Psoas muscle (tissue), 8 donors: Measurements from ENCODE around the gene PHACTR4. TPM values are rescaled to one million over a fixed set of nuclear protein-coding genes. Genes with fewer than 3 reads are reported as not detected.
"Not testable (repeated sequence)": the region's sequence is repeated elsewhere in the genome, so short reads cannot be mapped to it uniquely, and the experiment has no call there.

Experiments
- ATAC-seq, 4 donors: fragments of 200-7000 bp; cut with Tn5 transposase; one replicate each; pipeline ENCODE4 v1.9.1; 2020; ENCODE audit warnings: moderate library complexity in 3 of 4, mild to moderate bottlenecking in 2 of 4
- DNase-seq, 2 donors: peaks; one replicate each; pipeline ENCODE4 v3.0.0-alpha.2; 2020
- H3K27ac ChIP-seq: fragments of 200-600 bp; one replicate; pipeline ENCODE4 v1.8.0; 2022
- H3K27me3 ChIP-seq, 3 donors: fragments of 200-600 bp in 1 of 3; one replicate each; pipeline versions ENCODE4 v1.6.1 to v1.8.0; 2013 to 2022; ENCODE audit warnings: low read length in 2 of 3, mild to moderate bottlenecking in 2 of 3, moderate library complexity in 1 of 3; ENCODE audit not compliant: insufficient read depth in 3 of 3
- H3K36me3 ChIP-seq, 2 donors: fragments of 200-600 bp in 1 of 2; one replicate each; pipeline versions ENCODE4 v1.6.1 to v1.8.0; 2013 to 2022; ENCODE audit warnings: low read depth in 1 of 2, mild to moderate bottlenecking in 1 of 2, moderate library complexity in 1 of 2; ENCODE audit not compliant: insufficient read depth in 1 of 2
- H3K4me1 ChIP-seq: fragments of 200-600 bp; one replicate; pipeline ENCODE4 v1.8.0; 2022
- H3K4me3 ChIP-seq: fragments of 200-600 bp; one replicate; pipeline ENCODE4 v1.8.0; 2022; ENCODE audit warnings: mild to moderate bottlenecking
- H3K9me3 ChIP-seq: fragments of 200-600 bp; one replicate; pipeline ENCODE4 v1.8.0; 2022
- CTCF ChIP-seq: fragments of 200-600 bp; IDR thresholded peaks from one replicate; pipeline ENCODE4 v1.8.0; 2022; ENCODE audit warnings: antibody characterized with exemption
- WGBS, 3 donors: extraction: QIAGEN DNeasy Blood & Tissue Kit; methylation state at CpG; one replicate each; pipeline versions ENCODE4 v1.1.6 to v1.1.7; 2013; 5-methylcytosine and 5-hydroxymethylcytosine counted together
- intact Hi-C, 2 donors: fragments of 100-400 bp; cut with DNase I; formaldehyde crosslinking; loops; one replicate each; pipeline versions ENCODE4 v1.11.0 to v1.14.2; 2022
- polyA plus RNA-seq, 3 donors: library from polyadenylated mRNA; stranded (reverse); fragments of 200-250 nt; gene quantifications; one replicate each; pipeline ENCODE4 v1.2.3, GENCODE V29; 2013
- total RNA-seq, 4 donors: library from RNA; stranded (reverse); fragmentation: NEBNext Ultra II Directional in 2 of 4; extraction: Animal tissue kit (Norgen Biotek cat#: 25700) in 2 of 4; gene quantifications; one replicate each; pipeline versions ENCODE4 v1.2.1 to v1.2.4, GENCODE V29; 2021 to 2023
- donor health status: healthy with polysubstance abuse.
- donor health status: DM: no; HTN: no; CAD: no; lungs with moderate emphysema.
- donor health status: Bipolar disorder and iron deficiency.
- donor health status: healthy.
- donor health status: DM: yes; HTN: yes; CAD: no.
- donor health status: DM: no; HTN: no; CAD: no.
- donor health status: DM: no; HTN: no; CAD: no.
- donor health status: DM: yes; HTN: yes; CAD: no.

PHACTR4 gene
- total and polyA plus RNA-seq, 7 donors: 11.7 to 41.8 (median 25.1) TPM

- Histone ChIP-seq H3K4me3 (no peak overlapping the region), H3K27me3 (no peaks in the 10 kb centered on the region), H3K27ac (no peak overlapping the region), H3K9me3 (no peaks in the 10 kb centered on the region), H3K4me1 (peaks cover 5% of the 10 kb centered on the region), H3K36me3 (peaks cover 2 to 16% of the 10 kb centered on the region in 2 donors)
- 77 to 90% (median 82%) methylated on average over 3 of the region's 3 CpGs for WGBS, 3 donors
- DNase-seq: no peak
- ATAC-seq: no peak
- no peak for TF ChIP-seq CTCF
- intact Hi-C loops: loop anchor here (5.0 kb wide), 2 partner anchors 65 to 80 kb away; no protein-coding TSS in a partner anchor
Measured at GRCh38 chr1:28326984-28327383, 42.6 kb upstream of the PHACTR4 start.

DNA sequence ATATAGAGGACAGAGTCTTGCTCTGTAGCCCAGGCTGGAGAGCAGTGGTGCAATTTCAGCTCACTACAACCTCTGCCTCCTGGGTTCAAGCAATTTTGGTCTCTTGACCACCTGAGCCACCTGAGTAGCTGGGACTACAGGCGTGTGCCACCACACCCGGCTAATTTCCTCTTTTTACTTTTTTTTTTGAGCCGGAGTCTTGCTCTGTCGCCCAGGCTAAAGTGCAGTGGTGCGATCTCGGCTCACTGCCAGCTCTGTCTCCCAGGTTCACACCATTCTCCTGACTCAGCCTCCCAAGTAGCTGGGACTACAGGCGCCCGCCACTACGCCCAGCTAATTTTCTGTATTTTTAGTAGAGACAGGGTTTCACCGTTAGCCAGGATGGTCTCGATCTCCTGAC lies 42.1 kb upstream of the PHACTR4 start:
- H3K36me3 ChIP-seq: peaks cover 5 to 20% of the 10 kb centered on the region in 2 donors
- intact Hi-C loops: loop anchor here (5.0 kb wide), 2 partner anchors 65 to 80 kb away; no protein-coding TSS in a partner anchor
- H3K4me3 ChIP-seq, DNase-seq, ATAC-seq, H3K27ac ChIP-seq, H3K4me1 ChIP-seq, H3K9me3 ChIP-seq, H3K27me3 ChIP-seq: not testable (repeated sequence)
- 89 to 93% (median 89%) methylated on average over 11 of the region's 11 CpGs for WGBS, 3 donors

- 66 to 73% (median 69%) methylated on average over 16 of the region's 16 CpGs for WGBS, 3 donors
- no peaks in the 10 kb centered on the region for H3K27me3 ChIP-seq
- DNase-seq: peak in 1 of 2 donors; percentile 52
Measured at GRCh38 chr1:28328228-28328648, 41.3 kb upstream of the PHACTR4 start.

GRCh38 chr1:28329395-28330153 lies 40.0 kb upstream of the PHACTR4 start:
- Histone ChIP-seq H3K4me1 (peaks cover 5% of the 10 kb centered on the region), H3K9me3 (no peaks in the 10 kb centered on the region), H3K36me3 (peaks cover 5 to 42% of the 10 kb centered on the region in 2 donors), H3K27ac (peak overlapping the region; percentile 93), H3K4me3 (peak overlapping the region; percentile 80), H3K27me3 (no peaks in the 10 kb centered on the region)
- DNase-seq (peak; percentile 25 to 68), ATAC-seq (peak; percentile 41 to 66 (median 46))
- intact Hi-C loops: loop anchor here (5.0 kb wide), 2 partner anchors 67 to 82 kb away; no protein-coding TSS in a partner anchor
- 40 to 43% (median 42%) methylated on average over 29 of the region's 29 CpGs for WGBS, 3 donors
- no peak for TF ChIP-seq CTCF

More at GRCh38 chr1:28328228-28328648, 41.3 kb upstream of the PHACTR4 start:
- H3K4me3 ChIP-seq: peak overlapping the region; percentile 80
- H3K9me3 ChIP-seq: no peaks in the 10 kb centered on the region
- intact Hi-C loops: loop anchor here (5.0 kb wide), 2 partner anchors 66 to 81 kb away; no protein-coding TSS in a partner anchor
- peak overlapping the region; percentile 93 for H3K27ac ChIP-seq
- peaks cover 5 to 28% of the 10 kb centered on the region in 2 donors for H3K36me3 ChIP-seq
- H3K4me1 ChIP-seq: peaks cover 5% of the 10 kb centered on the region
- no peak for ATAC-seq
- no peak for TF ChIP-seq CTCF

GRCh38 chr1:28338897-28339296 lies 30.6 kb upstream of the PHACTR4 start:
- WGBS, 3 donors: 99 to 100% (median 99%) methylated on average over 3 of the region's 3 CpGs
- H3K27me3 ChIP-seq: no peaks in the 10 kb centered on the region
- no peak overlapping the region for H3K27ac ChIP-seq
- no peak for DNase-seq
- no peak for ATAC-seq
- H3K36me3 ChIP-seq: peaks cover 0 to 25% of the 10 kb centered on the region in 2 donors
- no peaks in the 10 kb centered on the region for H3K4me1 ChIP-seq
- intact Hi-C loops: no loop called here
- no peak overlapping the region for H3K4me3 ChIP-seq
- H3K9me3 ChIP-seq: no peaks in the 10 kb centered on the region
- no peak for TF ChIP-seq CTCF
